ENCODE measurements around the gene PRPH. TPM values are rescaled to one million over a fixed set of nuclear protein-coding genes. Genes with fewer than 3 reads are reported as not detected.

Gene PRPH
- total RNA-seq, 1 experiment from 2014 or later = not detected

GRCh38 chr12:49296836-49297694 is 2.1 kb downstream of the PRPH start:
- Histone ChIP-seq H3K9me3 (ENCODE audit: low read depth, low read length, poor library complexity, severe bottlenecking) (no peaks in the 10 kb centered on the region), H3K4me3 (ENCODE audit: low read depth, low read length, poor library complexity, severe bottlenecking) (no peak overlapping the region), H3K27ac (ENCODE audit: low read depth, low read length, poor library complexity, severe bottlenecking) (no peak overlapping the region), H3K4me1 (ENCODE audit: insufficient read depth, low read length, poor library complexity, severe bottlenecking) (peaks cover 17% of the 10 kb centered on the region), H3K36me3 (ENCODE audit: insufficient read depth, low read length, poor library complexity, severe bottlenecking) (no peaks in the 10 kb centered on the region), H3K27me3 (replicated peaks; ENCODE audit: insufficient read depth, low read depth, low read length, poor library complexity) (no peaks in the 10 kb centered on the region)
- CTCF ChIA-PET = interaction anchor here (0.6 kb wide), 1 partner anchor 125 kb away, joined by 5 read pairs; no protein-coding TSS in a partner anchor
- no TSS peak for BruUV-seq (replicated peaks)
- no peak for DNase-seq (ENCODE audit: low spot score)
- TF ChIP-seq EZH2 (IDR thresholded peaks at IDR 0.05; ENCODE audit: borderline replicate concordance, low read depth, low read length, poor library complexity, severe bottlenecking) (no peak), CTCF (conservative IDR thresholded peaks at IDR 0.05; ENCODE audit: low read depth, low read length) (no peak)
- POLR2A ChIA-PET (ENCODE audit: low non-redundant PET) = interaction anchor here (0.5 kb wide), 1 partner anchor 553 kb away, joined by 3 read pairs; no protein-coding TSS in a partner anchor
- intact Hi-C loops (cut with micrococcal nuclease; ENCODE audit: unreplicated experiment) = no loop called here

- ChIA-PET CTCF (no interaction called here), POLR2A (ENCODE audit: low non-redundant PET) (no interaction called here)
- no TSS peak for BruUV-seq (replicated peaks)
- Histone ChIP-seq H3K9me3 (ENCODE audit: low read depth, low read length, poor library complexity, severe bottlenecking) (no peaks in the 10 kb centered on the region), H3K4me3 (ENCODE audit: low read depth, low read length, poor library complexity, severe bottlenecking) (no peak overlapping the region), H3K36me3 (ENCODE audit: insufficient read depth, low read length, poor library complexity, severe bottlenecking) (no peaks in the 10 kb centered on the region), H3K27me3 (replicated peaks; ENCODE audit: insufficient read depth, low read depth, low read length, poor library complexity) (no peaks in the 10 kb centered on the region), H3K4me1 (ENCODE audit: insufficient read depth, low read length, poor library complexity, severe bottlenecking) (peaks cover 17% of the 10 kb centered on the region), H3K27ac (ENCODE audit: low read depth, low read length, poor library complexity, severe bottlenecking) (no peak overlapping the region)
- no peak for DNase-seq (ENCODE audit: low spot score)
- intact Hi-C loops (cut with micrococcal nuclease; ENCODE audit: unreplicated experiment) = no loop called here
- TF ChIP-seq EZH2 (IDR thresholded peaks at IDR 0.05; ENCODE audit: borderline replicate concordance, low read depth, low read length, poor library complexity, severe bottlenecking) (no peak), CTCF (conservative IDR thresholded peaks at IDR 0.05; ENCODE audit: low read depth, low read length) (no peak)
Observed at GRCh38 chr12:49297695-49298060, 2.7 kb downstream of the PRPH start.

- intact Hi-C loops (cut with micrococcal nuclease; ENCODE audit: unreplicated experiment) = no loop called here
- no peak for DNase-seq (ENCODE audit: low spot score)
- ChIA-PET POLR2A (ENCODE audit: low non-redundant PET) (no interaction called here), CTCF (no interaction called here)
- no TSS peak for BruUV-seq (replicated peaks)
- peaks cover 12% of the 10 kb centered on the region for H3K4me1 ChIP-seq (ENCODE audit: insufficient read depth, low read length, poor library complexity, severe bottlenecking)
- H3K36me3 ChIP-seq (ENCODE audit: insufficient read depth, low read length, poor library complexity, severe bottlenecking) = no peaks in the 10 kb centered on the region
- H3K27ac ChIP-seq (ENCODE audit: low read depth, low read length, poor library complexity, severe bottlenecking) = no peak overlapping the region
- no peak for TF ChIP-seq EZH2 (IDR thresholded peaks at IDR 0.05; ENCODE audit: borderline replicate concordance, low read depth, low read length, poor library complexity, severe bottlenecking)
- no peak for TF ChIP-seq CTCF (conservative IDR thresholded peaks at IDR 0.05; ENCODE audit: low read depth, low read length)
- no peaks in the 10 kb centered on the region for H3K9me3 ChIP-seq (ENCODE audit: low read depth, low read length, poor library complexity, severe bottlenecking)
- no peak overlapping the region for H3K4me3 ChIP-seq (ENCODE audit: low read depth, low read length, poor library complexity, severe bottlenecking)
- no peaks in the 10 kb centered on the region for H3K27me3 ChIP-seq (replicated peaks; ENCODE audit: insufficient read depth, low read depth, low read length, poor library complexity)
Observed at GRCh38 chr12:49298160-49298559, 3.2 kb downstream of the PRPH start.

All from A673 (cell line).